DND-41 (cell line): ENCODE measurements around the gene TMEM245.
A peak's percentile ranks its signal among the peaks of the same experiment; 100 is the strongest.

Source experiments
- ATAC-seq: fragments of 200-7000 bp; cut with Tn5 transposase; 3 replicates; pipeline ENCODE4 v1.9.1; 2021; ENCODE audit warnings: low read depth; ENCODE audit not compliant: insufficient read depth
- DNase-seq: peaks from one replicate; pipeline ENCODE4 v3.0.0-alpha.2; 2020
- H2AFZ ChIP-seq: 2 replicates; pipeline ENCODE4 v1.6.0; 2012; ENCODE audit warnings: low read depth, low read length
- H3K27ac ChIP-seq: 2 replicates; pipeline ENCODE4 v1.5.1; 2012; ENCODE audit warnings: low read length, inconsistent platforms
- H3K27me3 ChIP-seq: fragments of 200-600 bp; sonication (generic); 2 replicates; pipeline ENCODE4 v1.6.0; 2012; ENCODE audit warnings: low read length, mild to moderate bottlenecking, inconsistent platforms; ENCODE audit not compliant: insufficient read depth, poor library complexity
- H3K36me3 ChIP-seq: 2 replicates; pipeline ENCODE4 v1.5.1; 2012; ENCODE audit warnings: low read length, inconsistent platforms; ENCODE audit not compliant: insufficient read depth
- H3K4me1 ChIP-seq: 2 replicates; pipeline ENCODE4 v1.5.1; 2012; ENCODE audit warnings: mild to moderate bottlenecking, low read length; ENCODE audit not compliant: insufficient read depth
- H3K4me2 ChIP-seq: 2 replicates; pipeline ENCODE4 v1.6.0; 2012; ENCODE audit warnings: mild to moderate bottlenecking, moderate library complexity, low read length, inconsistent platforms; ENCODE audit not compliant: insufficient read depth
- H3K4me3 ChIP-seq, 2 experiments: fragments of 200-600 bp in 1 of 2; shearing (Covaris generic) in 1 of 2; 2 replicates each; pipeline ENCODE4 v1.5.1; 2012 to 2016; ENCODE audit warnings: inconsistent platforms in 2 of 2, low read length in 2 of 2, mild to moderate bottlenecking in 2 of 2, low read depth in 1 of 2, moderate library complexity in 1 of 2
- H3K79me2 ChIP-seq: 2 replicates; pipeline ENCODE4 v1.6.0; 2012; ENCODE audit warnings: low read length, inconsistent platforms; ENCODE audit not compliant: insufficient read depth
- H3K9ac ChIP-seq: 2 replicates; pipeline ENCODE4 v1.6.0; 2012; ENCODE audit warnings: low read depth, mild to moderate bottlenecking, inconsistent platforms, low read length, moderate library complexity
- H3K9me3 ChIP-seq: 2 replicates; pipeline ENCODE4 v1.5.1; 2012; ENCODE audit warnings: low read length, moderate library complexity, mild to moderate bottlenecking, inconsistent platforms; ENCODE audit not compliant: insufficient read depth, severe bottlenecking
- H4K20me1 ChIP-seq: 2 replicates; pipeline ENCODE4 v1.6.0; 2012; ENCODE audit warnings: low read length; ENCODE audit not compliant: insufficient read depth
- CTCF ChIP-seq: IDR thresholded peaks from 2 replicates; pipeline ENCODE4 v1.5.1; 2012; ENCODE audit warnings: borderline replicate concordance, low read length, moderate library complexity, mild to moderate bottlenecking; ENCODE audit not compliant: poor library complexity, severe bottlenecking; ENCODE audit errors: extremely low read depth
- EZH2 ChIP-seq: IDR thresholded peaks from 3 replicates; pipeline ENCODE4 v1.6.1; 2012; ENCODE audit warnings: borderline replicate concordance, low read depth, mild to moderate bottlenecking, moderate library complexity, low read length, inconsistent platforms; ENCODE audit not compliant: severe bottlenecking

The TMEM245 gene

GRCh38 chr9:109124121-109124520 lies 4.4 kb upstream of the TMEM245 start:
- no peak overlapping the region for H2AFZ ChIP-seq

GRCh38 chr9:109122726-109123621 lies 3.2 kb upstream of the TMEM245 start:
- Histone ChIP-seq H3K9me3 (no peaks in the 10 kb centered on the region), H3K4me1 (peaks cover 40% of the 10 kb centered on the region), H3K36me3 (peaks cover 9% of the 10 kb centered on the region), H3K79me2 (peaks cover 18% of the 10 kb centered on the region), H3K27me3 (no peaks in the 10 kb centered on the region), H3K4me2 (peak overlapping the region; percentile 12; the same call in 1 of the 2 replicates), H4K20me1 (peaks cover 15% of the 10 kb centered on the region), H3K9ac (peak overlapping the region; percentile 27; the same call in 1 of the 2 replicates), H3K4me3 (no peak overlapping the region), H2AFZ (peak overlapping the region; percentile 53), H3K27ac (peak overlapping the region; percentile 60)
- DNase-seq (peak; percentile 79), ATAC-seq (peak; percentile 71)
- TF ChIP-seq EZH2 (no peak), CTCF (no peak)

More at GRCh38 chr9:109124121-109124520, 4.4 kb upstream of the TMEM245 start:
- DNase-seq, result no peak
- Histone ChIP-seq H3K4me3 (no peak overlapping the region), H3K4me1 (peaks cover 31% of the 10 kb centered on the region), H3K9ac (no peak overlapping the region), H3K27me3 (no peaks in the 10 kb centered on the region), H3K36me3 (no peaks in the 10 kb centered on the region; the same call in 1 of the 2 replicates), H4K20me1 (peaks cover 3% of the 10 kb centered on the region), H3K27ac (no peak overlapping the region), H3K79me2 (peaks cover 6% of the 10 kb centered on the region), H3K9me3 (no peaks in the 10 kb centered on the region), H3K4me2 (peak overlapping the region; percentile 9; the same call in 1 of the 2 replicates)
- TF ChIP-seq CTCF, result no peak
- TF ChIP-seq EZH2, result no peak
- no peak for ATAC-seq

- DNase-seq (no peak), ATAC-seq (no peak)
- H3K4me1 ChIP-seq, result peaks cover 56% of the 10 kb centered on the region
- no peak overlapping the region for H3K4me2 ChIP-seq
- H2AFZ ChIP-seq, result peak overlapping the region; percentile 84
- no peak overlapping the region for H3K9ac ChIP-seq
- peaks cover 29% of the 10 kb centered on the region for H4K20me1 ChIP-seq
- TF ChIP-seq EZH2, result no peak
- TF ChIP-seq CTCF, result no peak
- H3K27me3 ChIP-seq, result no peaks in the 10 kb centered on the region
- H3K36me3 ChIP-seq, result peaks cover 18% of the 10 kb centered on the region
- no peaks in the 10 kb centered on the region for H3K9me3 ChIP-seq
- H3K4me3 ChIP-seq, result no peak overlapping the region
- H3K27ac ChIP-seq, result peak overlapping the region; percentile 93; the same call in 1 of the 2 replicates
- peaks cover 34% of the 10 kb centered on the region for H3K79me2 ChIP-seq
These were observed 1.6 kb upstream of the TMEM245 start for GRCh38 chr9:109121232-109121796.
